Sigmoid colon (tissue), 7 donors: ENCODE results near the gene TRIB2. TPM values are rescaled to one million over a fixed set of nuclear protein-coding genes. Genes with fewer than 3 reads are reported as not detected.

Experiments used
- DNase-seq: peaks from one replicate; pipeline ENCODE4 v3.0.0-alpha.2; 2019
- H3K27ac ChIP-seq, 4 donors: fragments of 200-600 bp; sonication (generic); one replicate each; pipeline ENCODE4 v1.5.1; 2016 to 2019; ENCODE audit warnings: mild to moderate bottlenecking in 1 of 4
- H3K27me3 ChIP-seq, 3 donors: fragments of 200-600 bp; sonication (generic); one replicate each; pipeline ENCODE4 v1.5.1; 2019; ENCODE audit warnings: mild to moderate bottlenecking in 1 of 3
- H3K36me3 ChIP-seq, 4 donors: fragments of 200-600 bp; sonication (generic); one replicate each; pipeline ENCODE4 v1.5.1; 2016 to 2019
- H3K4me1 ChIP-seq, 4 donors: fragments of 200-600 bp; sonication (generic); one replicate each; pipeline ENCODE4 v1.5.1; 2017 to 2019
- H3K4me3 ChIP-seq, 4 donors: fragments of 200-600 bp; sonication (generic); one replicate each; pipeline ENCODE4 v1.5.1; 2017 to 2019; ENCODE audit warnings: mild to moderate bottlenecking in 2 of 4, moderate library complexity in 1 of 4
- H3K9me3 ChIP-seq, 4 donors: fragments of 200-600 bp in 3 of 4; sonication (generic) in 3 of 4; one replicate each; pipeline versions ENCODE4 v1.5.1 to v1.6.1; 2013 to 2019
- CTCF ChIP-seq, 4 experiments: fragments of 450-650 bp in 3 of 4; fragments of 200-600 bp in 1 of 4; IDR thresholded peaks; one replicate each; pipeline ENCODE4 v1.5.1; 2016 to 2019; ENCODE audit warnings: antibody characterized with exemption in 4 of 4, mild to moderate bottlenecking in 3 of 4, moderate library complexity in 2 of 4
- EP300 ChIP-seq, 4 donors: sonication (generic); formaldehyde crosslinking; IDR thresholded peaks; one replicate each; pipeline ENCODE4 v1.6.1; 2017; ENCODE audit warnings: antibody characterized with exemption in 4 of 4
- POLR2A ChIP-seq, 2 donors: fragments of 450-650 bp; IDR thresholded peaks; one replicate each; pipeline ENCODE4 v1.6.1; 2016; ENCODE audit warnings: antibody characterized with exemption in 2 of 2, mild to moderate bottlenecking in 2 of 2, moderate library complexity in 2 of 2
- POLR2AphosphoS5 ChIP-seq, 4 donors: sonication (generic); formaldehyde crosslinking; IDR thresholded peaks; one replicate each; pipeline ENCODE4 v1.6.1; 2017; ENCODE audit warnings: antibody characterized with exemption in 4 of 4
- WGBS, 2 donors: extraction: QIAGEN DNeasy Blood & Tissue Kit; methylation state at CpG; one replicate each; pipeline ENCODE4 v1.1.7; 2013; 5-methylcytosine and 5-hydroxymethylcytosine counted together
- intact Hi-C: fragments of 100-400 bp; cut with DNase I; formaldehyde crosslinking; loops from one replicate; pipeline ENCODE4 v1.15.1; 2023
- polyA plus RNA-seq, 3 donors: library from polyadenylated mRNA; stranded (reverse); fragments of 200-250 nt; gene quantifications; one replicate each; pipeline ENCODE4 v1.2.3, GENCODE V29; 2013
- total RNA-seq, 4 donors: library from RNA; depleted of rRNA; stranded (reverse); fragments of >200 nt; gene quantifications; one replicate each; pipeline ENCODE4 v1.1.0, GENCODE V29; 2016
- donor health status: healthy with polysubstance abuse.
- donor health status: Bipolar disorder and iron deficiency.
- donor health status: healthy.

Gene TRIB2
- total and polyA plus RNA-seq, 7 donors = 1.4 to 56.2 (median 34.2) TPM

DNA sequence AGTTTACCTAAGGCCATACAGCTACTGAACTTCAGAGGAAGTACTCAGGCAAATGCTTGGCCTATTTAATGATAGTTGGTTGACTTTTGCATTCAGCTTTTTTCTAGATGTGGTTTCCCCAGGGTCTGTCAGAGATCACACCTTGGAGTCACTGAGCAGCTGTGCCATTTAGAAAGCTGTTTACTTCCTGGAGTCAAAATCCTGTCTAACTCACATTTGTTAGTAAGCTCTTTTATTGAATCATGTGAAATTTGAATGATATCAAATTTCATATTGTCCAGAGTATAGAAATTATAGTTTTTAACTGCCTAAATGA is 7.6 kb upstream of the TRIB2 start:
- no peaks in the 10 kb centered on the region for H3K9me3 ChIP-seq
- no peaks in the 10 kb centered on the region for H3K36me3 ChIP-seq
- peaks cover 0 to 20% (median 14%) of the 10 kb centered on the region in 4 donors for H3K4me1 ChIP-seq
- H3K27me3 ChIP-seq = no peaks in the 10 kb centered on the region
- H3K4me3 ChIP-seq = no peak overlapping the region
- no peak for TF ChIP-seq CTCF (IDR thresholded peaks at IDR 0.05)
- TF ChIP-seq POLR2A (IDR thresholded peaks at IDR 0.05) = no peak
- TF ChIP-seq POLR2AphosphoS5 (IDR thresholded peaks at IDR 0.05) = no peak
- TF ChIP-seq EP300 (IDR thresholded peaks at IDR 0.05) = no peak
- DNase-seq = no peak
- no peak overlapping the region for H3K27ac ChIP-seq
- intact Hi-C loops = no loop called here

GRCh38 chr2:12710301-12710700 is 6.4 kb upstream of the TRIB2 start:
- intact Hi-C loops = loop anchor here (10.0 kb wide), 3 partner anchors 396 to 966 kb away; partner anchors contain the start of gene LPIN1
- Histone ChIP-seq H3K27ac (no peak overlapping the region), H3K9me3 (no peaks in the 10 kb centered on the region), H3K4me3 (no peak overlapping the region), H3K4me1 (peaks cover 0 to 21% (median 13%) of the 10 kb centered on the region in 4 donors), H3K36me3 (no peaks in the 10 kb centered on the region), H3K27me3 (no peaks in the 10 kb centered on the region)
- TF ChIP-seq POLR2A (IDR thresholded peaks at IDR 0.05) = no peak
- TF ChIP-seq CTCF (IDR thresholded peaks at IDR 0.05) = no peak
- DNase-seq = no peak
- 67 to 81% methylated on average over 4 of the region's 4 CpGs for WGBS, 2 donors

- peaks cover 0 to 31% (median 21%) of the 10 kb centered on the region in 4 donors for H3K4me1 ChIP-seq
- no peak overlapping the region for H3K4me3 ChIP-seq
- no peaks in the 10 kb centered on the region for H3K36me3 ChIP-seq
- whole genome bisulfite sequencing, 2 donors = 91 to 97% methylated on average over 1 of the region's 1 CpG
- intact Hi-C loops = loop anchor here (10.0 kb wide), 3 partner anchors 397 to 967 kb away; partner anchors contain the start of gene LPIN1
- no peaks in the 10 kb centered on the region for H3K9me3 ChIP-seq
- H3K27me3 ChIP-seq = no peaks in the 10 kb centered on the region
- H3K27ac ChIP-seq = no peak overlapping the region
- no peak for DNase-seq
- TF ChIP-seq POLR2AphosphoS5 (IDR thresholded peaks at IDR 0.05) = no peak
- no peak for TF ChIP-seq EP300 (IDR thresholded peaks at IDR 0.05)
- TF ChIP-seq POLR2A (IDR thresholded peaks at IDR 0.05) = no peak
- TF ChIP-seq CTCF (IDR thresholded peaks at IDR 0.05) = no peak
These were observed 5.4 kb upstream of the TRIB2 start for GRCh38 chr2:12711339-12711738.

GRCh38 chr2:12712881-12713280 is 3.9 kb upstream of the TRIB2 start:
- 74 to 89% methylated on average over 8 of the region's 8 CpGs for WGBS, 2 donors
- no peaks in the 10 kb centered on the region for H3K36me3 ChIP-seq
- H3K9me3 ChIP-seq = no peaks in the 10 kb centered on the region
- no peaks in the 10 kb centered on the region for H3K27me3 ChIP-seq
- no peak for TF ChIP-seq EP300 (IDR thresholded peaks at IDR 0.05)
- no peak for TF ChIP-seq CTCF (IDR thresholded peaks at IDR 0.05)
- TF ChIP-seq POLR2A (IDR thresholded peaks at IDR 0.05) = no peak
- no peak for TF ChIP-seq POLR2AphosphoS5 (IDR thresholded peaks at IDR 0.05)
- H3K4me3 ChIP-seq = no peak overlapping the region
- H3K27ac ChIP-seq = peak overlapping the region in 1 of 4 donors; percentile 93
- peaks cover 0 to 32% (median 21%) of the 10 kb centered on the region in 4 donors for H3K4me1 ChIP-seq
- DNase-seq = no peak
- intact Hi-C loops = loop anchor here (10.0 kb wide), 3 partner anchors 398 to 968 kb away; partner anchors contain the start of gene LPIN1
